Uterus (tissue), 2 donors: Measurements from ENCODE around the gene HOXA3.

Experiments
- POLR2A ChIP-seq, 2 donors: fragments of 450-650 bp; IDR thresholded peaks; one replicate each; pipeline ENCODE4 v1.6.1; 2016; ENCODE audit warnings: antibody characterized with exemption in 2 of 2, mild to moderate bottlenecking in 1 of 2, moderate library complexity in 1 of 2
- TF ChIP-seq, protein P1 (sequence below), 4 experiments: fragments of 200-600 bp in 2 of 4; fragments of 450-650 bp in 2 of 4; sonication (generic) in 2 of 4; IDR thresholded peaks; one replicate each; pipeline ENCODE4 v1.5.1; 2016 to 2019; ENCODE audit warnings: antibody characterized with exemption in 4 of 4, mild to moderate bottlenecking in 2 of 4, moderate library complexity in 1 of 4

DNA sequence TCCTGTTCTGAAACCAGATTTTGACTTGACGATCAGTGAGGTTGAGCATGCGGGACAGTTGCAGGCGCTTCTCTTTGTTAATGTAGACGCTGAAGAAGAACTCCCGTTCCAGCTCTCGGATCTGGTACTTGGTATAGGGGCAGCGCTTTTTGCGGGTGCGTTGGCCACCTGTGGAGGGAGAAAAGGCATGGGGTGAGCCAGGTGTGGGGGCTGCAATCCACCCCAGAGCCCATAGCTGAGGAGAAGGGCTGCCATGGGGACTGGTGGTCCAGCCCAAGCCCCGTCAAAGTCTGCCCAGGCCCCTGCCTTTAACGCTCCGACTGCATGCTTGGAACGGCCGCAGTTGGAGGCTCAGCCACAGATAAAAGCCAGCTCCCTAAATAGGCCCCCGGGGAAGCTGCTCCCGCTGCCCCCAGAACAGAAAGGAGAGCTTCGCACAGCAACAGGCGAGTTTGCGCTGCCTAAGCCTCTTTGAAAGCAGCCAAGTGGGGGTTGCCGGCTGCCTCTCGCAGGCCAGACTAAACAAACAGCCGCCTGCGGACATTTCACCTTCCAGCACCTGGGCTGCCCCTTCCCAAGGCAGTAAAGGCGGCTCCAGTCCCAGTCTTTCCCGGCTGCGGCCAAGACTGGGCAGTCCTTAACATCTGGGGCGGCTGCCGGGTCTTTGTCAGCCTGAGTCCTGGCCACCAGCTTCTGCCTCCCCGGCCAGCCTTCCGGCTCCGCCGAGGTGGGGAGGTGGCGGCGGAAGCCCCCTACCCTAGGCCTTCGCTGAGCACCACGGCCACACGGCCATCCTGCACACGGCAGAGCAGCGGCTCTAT is 30.7 kb upstream of the HOXA3 start:
- TF ChIP-seq, protein P1, sequence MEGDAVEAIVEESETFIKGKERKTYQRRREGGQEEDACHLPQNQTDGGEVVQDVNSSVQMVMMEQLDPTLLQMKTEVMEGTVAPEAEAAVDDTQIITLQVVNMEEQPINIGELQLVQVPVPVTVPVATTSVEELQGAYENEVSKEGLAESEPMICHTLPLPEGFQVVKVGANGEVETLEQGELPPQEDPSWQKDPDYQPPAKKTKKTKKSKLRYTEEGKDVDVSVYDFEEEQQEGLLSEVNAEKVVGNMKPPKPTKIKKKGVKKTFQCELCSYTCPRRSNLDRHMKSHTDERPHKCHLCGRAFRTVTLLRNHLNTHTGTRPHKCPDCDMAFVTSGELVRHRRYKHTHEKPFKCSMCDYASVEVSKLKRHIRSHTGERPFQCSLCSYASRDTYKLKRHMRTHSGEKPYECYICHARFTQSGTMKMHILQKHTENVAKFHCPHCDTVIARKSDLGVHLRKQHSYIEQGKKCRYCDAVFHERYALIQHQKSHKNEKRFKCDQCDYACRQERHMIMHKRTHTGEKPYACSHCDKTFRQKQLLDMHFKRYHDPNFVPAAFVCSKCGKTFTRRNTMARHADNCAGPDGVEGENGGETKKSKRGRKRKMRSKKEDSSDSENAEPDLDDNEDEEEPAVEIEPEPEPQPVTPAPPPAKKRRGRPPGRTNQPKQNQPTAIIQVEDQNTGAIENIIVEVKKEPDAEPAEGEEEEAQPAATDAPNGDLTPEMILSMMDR (IDR thresholded peaks at IDR 0.05) = no peak
- TF ChIP-seq POLR2A (IDR thresholded peaks at IDR 0.05) = no peak
